Transverse colon (tissue), 4 donors: Measurements from ENCODE around the gene POLR2L. TPM values are rescaled to one million over a fixed set of nuclear protein-coding genes. Genes with fewer than 3 reads are reported as not detected.

Experiments
- DNase-seq: peaks from one replicate; pipeline ENCODE4 v3.0.0-alpha.2; 2019
- H3K27ac ChIP-seq, 4 donors: fragments of 200-600 bp; sonication (generic); 2 replicates each; pipeline ENCODE4 v1.5.1; 2016 to 2018; ENCODE audit warnings: inconsistent platforms in 4 of 4
- H3K27me3 ChIP-seq: fragments of 200-600 bp; sonication (generic); 2 replicates; pipeline ENCODE4 v1.5.1; 2017; ENCODE audit warnings: inconsistent platforms
- H3K36me3 ChIP-seq, 4 donors: fragments of 200-600 bp; sonication (generic); 2 replicates each; pipeline ENCODE4 v1.5.1; 2017 to 2019; ENCODE audit warnings: inconsistent platforms in 4 of 4
- H3K4me1 ChIP-seq, 4 donors: fragments of 200-600 bp; sonication (generic); 2 replicates each; pipeline ENCODE4 v1.5.1; 2017 to 2020; ENCODE audit warnings: inconsistent platforms in 4 of 4
- H3K4me3 ChIP-seq, 4 donors: fragments of 200-600 bp; sonication (generic); 1 replicate in 1 of 4; 2 replicates in 3 of 4; pipeline versions ENCODE4 v1.5.1 to v1.6.1; 2017 to 2019; ENCODE audit warnings: inconsistent platforms in 4 of 4
- H3K9me3 ChIP-seq, 2 donors: fragments of 200-600 bp; sonication (generic); 2 replicates each; pipeline ENCODE4 v1.5.1; 2017 to 2019; ENCODE audit warnings: inconsistent platforms in 2 of 2
- CTCF ChIP-seq, 5 experiments: fragments of 200-600 bp in 3 of 5; fragments of 450-650 bp in 2 of 5; sonication (generic) in 3 of 5; IDR thresholded peaks; 1 replicate in 2 of 5; 2 replicates in 3 of 5; pipeline ENCODE4 v1.5.1; 2016 to 2017; ENCODE audit warnings: antibody characterized with exemption in 5 of 5, inconsistent platforms in 3 of 5, mild to moderate bottlenecking in 2 of 5, moderate library complexity in 1 of 5
- EP300 ChIP-seq: sonication (generic); formaldehyde crosslinking; IDR thresholded peaks from one replicate; pipeline ENCODE4 v1.6.1; 2017; ENCODE audit warnings: antibody characterized with exemption, low read depth
- POLR2A ChIP-seq: fragments of 450-650 bp; IDR thresholded peaks from one replicate; pipeline ENCODE4 v1.6.1; 2016; ENCODE audit warnings: antibody characterized with exemption, mild to moderate bottlenecking, moderate library complexity
- POLR2AphosphoS5 ChIP-seq, 3 donors: sonication (generic); formaldehyde crosslinking; IDR thresholded peaks; one replicate each; pipeline ENCODE4 v1.6.1; 2016; ENCODE audit warnings: antibody characterized with exemption in 3 of 3
- WGBS, 2 donors: methylation state at CpG; one replicate each; pipeline ENCODE4 v1.1.5; 2018; ENCODE audit warnings: low coverage in 1 of 2; 5-methylcytosine and 5-hydroxymethylcytosine counted together
- in situ Hi-C, 4 donors: fragments of 200-750 bp; cut with MboI; loops; one replicate each; pipeline versions ENCODE4 v1.15.0 to v1.15.1; 2017; ENCODE audit warnings: low sequenced_read_pairs in 3 of 4, low pct_ligation_motif_present in 1 of 4, low pct_unique_long_range_greater_than_20kb in 1 of 4
- intact Hi-C: fragments of 100-400 bp; cut with DNase I; formaldehyde crosslinking; loops from one replicate; pipeline ENCODE4 v1.15.1; 2023; ENCODE audit warnings: low total_unique reads
- total RNA-seq, 4 donors: library from RNA; depleted of rRNA; stranded (reverse); fragments of >200 nt; gene quantifications; one replicate each; pipeline ENCODE4 v1.1.0, GENCODE V29; 2016

Gene POLR2L
- total RNA-seq, 4 donors from 2014 or later = 9.7 to 66.6 (median 32.7) TPM

- H3K9me3 ChIP-seq = no peaks in the 10 kb centered on the region
- H3K4me1 ChIP-seq = peaks cover 13 to 22% (median 15%) of the 10 kb centered on the region in 4 donors
- intact Hi-C loops (loop anchor here (10.0 kb wide), 1 partner anchor 195 kb away; no protein-coding TSS in a partner anchor), in situ Hi-C loops (loop anchor here in 2 of 4 donors (25.0 kb wide), 1 partner anchor 178 kb away; the partner anchor contains the start of gene MUC6 (in 2 of the 2))
- TF ChIP-seq POLR2AphosphoS5 (IDR thresholded peaks at IDR 0.05) (peak in 1 of 3 donors; percentile 7), POLR2A (no peak)
- DNase-seq = peak; percentile 76
- peaks cover 36% of the 10 kb centered on the region for H3K27me3 ChIP-seq
- H3K4me3 ChIP-seq = no peak overlapping the region
- H3K36me3 ChIP-seq = no peaks in the 10 kb centered on the region
- 42% methylated on average over 22 of the region's 31 CpGs; no CpG with 5 or more reads in 1 of the 2 donors for WGBS, 2 donors
- peak overlapping the region in 3 of 4 donors; percentile 15 to 46 (median 42) for H3K27ac ChIP-seq
Observed at GRCh38 chr11:859394-860131, 17.2 kb upstream of the POLR2L start.

- in situ Hi-C loops (loop anchor here in 2 of 4 donors (25.0 kb wide), 1 partner anchor 178 kb away; the partner anchor contains the start of gene MUC6 (in 2 of the 2)), intact Hi-C loops (loop anchor here (1.0 to 10.0 kb wide), 2 partner anchors 29 to 196 kb away; no protein-coding TSS in a partner anchor)
- Histone ChIP-seq H3K4me3 (no peak overlapping the region), H3K36me3 (no peaks in the 10 kb centered on the region), H3K9me3 (no peaks in the 10 kb centered on the region), H3K4me1 (peaks cover 13 to 22% (median 15%) of the 10 kb centered on the region in 4 donors), H3K27me3 (peaks cover 31% of the 10 kb centered on the region), H3K27ac (no peak overlapping the region)
- DNase-seq = no peak
- TF ChIP-seq POLR2AphosphoS5 (IDR thresholded peaks at IDR 0.05) = no peak
- TF ChIP-seq EP300 = no peak
- no peak for TF ChIP-seq CTCF (IDR thresholded peaks at IDR 0.05)
- TF ChIP-seq POLR2A = no peak
- WGBS, 2 donors = 78 to 80% methylated on average over 6 to 29 of the region's 37 CpGs
Observed at GRCh38 chr11:858762-859339, 16.5 kb upstream of the POLR2L start.

GRCh38 chr11:858053-858761 is 15.9 kb upstream of the POLR2L start:
- in situ Hi-C loops = loop anchor here in 2 of 4 donors (25.0 kb wide), 1 partner anchor 179 kb away; the partner anchor contains the start of gene MUC6 (in 2 of the 2)
- Histone ChIP-seq H3K27ac (no peak overlapping the region), H3K9me3 (no peaks in the 10 kb centered on the region), H3K36me3 (no peaks in the 10 kb centered on the region), H3K4me1 (peaks cover 13 to 22% (median 15%) of the 10 kb centered on the region in 4 donors), H3K27me3 (peaks cover 24% of the 10 kb centered on the region), H3K4me3 (no peak overlapping the region)
- TF ChIP-seq POLR2AphosphoS5 (IDR thresholded peaks at IDR 0.05) (no peak), POLR2A (no peak), CTCF (IDR thresholded peaks at IDR 0.05) (no peak), EP300 (no peak)
- WGBS, 2 donors = 66 to 81% methylated on average over 7 to 26 of the region's 27 CpGs
- DNase-seq = no peak
- intact Hi-C loops = loop anchor here (1.0 to 10.0 kb wide), 2 partner anchors 28 to 197 kb away; no protein-coding TSS in a partner anchor

GRCh38 chr11:856397-856796 is 14.1 kb upstream of the POLR2L start:
- Histone ChIP-seq H3K4me1 (peaks cover 9 to 16% (median 11%) of the 10 kb centered on the region in 4 donors), H3K27ac (no peak overlapping the region), H3K9me3 (no peaks in the 10 kb centered on the region), H3K36me3 (no peaks in the 10 kb centered on the region), H3K27me3 (peaks cover 8% of the 10 kb centered on the region), H3K4me3 (no peak overlapping the region)
- TF ChIP-seq CTCF (IDR thresholded peaks at IDR 0.05) (no peak), POLR2AphosphoS5 (IDR thresholded peaks at IDR 0.05) (no peak), POLR2A (no peak), EP300 (no peak)
- intact Hi-C loops = loop anchor here (10.0 kb wide), 1 partner anchor 198 kb away; no protein-coding TSS in a partner anchor
- WGBS, 2 donors = 63% methylated on average over 7 of the region's 8 CpGs; no CpG with 5 or more reads in 1 of the 2 donors
- in situ Hi-C loops = loop anchor here in 2 of 4 donors (25.0 kb wide), 1 partner anchor 181 kb away; the partner anchor contains the start of gene MUC6 (in 2 of the 2)
- DNase-seq = no peak
